ENCODE data around the gene KLHDC7B. TPM values are rescaled to one million over a fixed set of nuclear protein-coding genes. Genes with fewer than 3 reads are reported as not detected.
"Not testable (repeated sequence)": the region's sequence is repeated elsewhere in the genome, so short reads cannot be mapped to it uniquely, and the experiment has no call there.

KLHDC7B gene
- polyA plus RNA-seq, 1 donor: 0.18 TPM

DNA sequence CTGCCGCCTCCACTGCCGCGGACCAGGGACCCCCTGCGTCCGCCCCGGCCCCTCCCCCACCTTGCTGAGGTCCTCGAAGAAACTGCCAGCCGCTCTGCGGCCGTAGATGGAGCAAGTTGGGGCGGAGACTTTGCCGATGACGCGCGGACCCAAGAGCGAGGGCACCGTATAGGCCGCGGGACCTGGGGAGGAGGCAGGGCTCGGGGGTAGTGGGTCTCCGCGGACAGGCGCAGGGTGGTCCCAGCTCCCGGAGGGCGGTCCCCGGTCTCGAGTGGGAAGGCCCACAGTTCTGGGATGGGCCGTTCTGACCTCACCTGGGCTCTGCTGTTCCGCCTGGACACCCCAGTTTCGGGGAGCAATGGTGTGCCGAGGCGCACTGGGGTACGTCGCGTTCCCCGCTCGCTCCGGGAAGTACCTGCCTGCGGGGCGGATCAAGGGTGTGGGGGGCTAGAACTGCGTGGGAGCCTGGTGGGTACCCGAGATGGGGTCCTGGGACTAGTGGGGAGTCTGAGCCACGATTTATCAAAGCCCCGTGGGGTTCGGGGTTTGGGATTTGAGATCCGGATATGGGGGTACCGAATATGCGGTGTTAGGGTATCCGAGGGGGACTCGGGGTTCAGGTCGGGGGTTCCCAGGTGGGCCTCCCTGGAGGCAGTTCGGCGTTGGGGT lies 14.7 kb upstream of the KLHDC7B start:
- peak; percentile 76 to 90 for DNase-seq
- Histone ChIP-seq H3K27ac (ENCODE audit: low read length) (peak overlapping the region; percentile 94), H3K4me1 (ENCODE audit: control insufficient read depth, insufficient read depth, low read length) (peaks cover 32% of the 10 kb centered on the region), H3K27me3 (ENCODE audit: control insufficient read depth, insufficient read depth, low read length) (peaks cover 45% of the 10 kb centered on the region), H3K4me3 (ENCODE audit: low read length) (peak overlapping the region; percentile 60), H3K36me3 (ENCODE audit: control insufficient read depth, insufficient read depth, low read length) (no peaks in the 10 kb centered on the region), H3K9me3 (ENCODE audit: control insufficient read depth, low read depth, low read length) (peaks cover 16% of the 10 kb centered on the region)
- no CpG with 5 or more reads among the region's 53 CpGs for WGBS (ENCODE audit: insufficient coverage, low lambda C conversion rate)

DNA sequence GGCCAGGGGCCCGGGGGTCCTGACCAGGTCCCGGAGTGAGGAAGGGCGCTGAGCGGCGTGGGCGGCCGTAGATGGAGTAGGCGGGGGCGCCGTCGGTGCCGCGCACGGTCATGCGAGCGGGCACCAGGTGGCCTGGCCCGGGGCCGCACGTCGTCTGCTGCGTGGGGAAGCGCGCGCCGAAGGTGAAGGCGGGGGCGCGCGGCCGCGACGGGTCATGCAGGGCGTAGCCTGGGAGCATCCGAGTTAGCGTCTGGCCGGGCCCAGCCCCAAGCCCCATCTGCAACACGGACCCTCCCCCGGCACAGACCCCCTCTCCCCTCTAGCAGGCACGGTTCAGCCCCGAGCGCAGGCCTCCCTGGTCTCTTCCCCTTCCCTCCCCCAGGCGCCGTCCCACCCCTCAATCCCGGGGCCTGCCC lies 14.1 kb upstream of the KLHDC7B start:
- H3K4me1 ChIP-seq (ENCODE audit: control insufficient read depth, insufficient read depth, low read length): peaks cover 30% of the 10 kb centered on the region
- peak in 1 of 2 donors; percentile 69 for DNase-seq
- peaks cover 45% of the 10 kb centered on the region for H3K27me3 ChIP-seq (ENCODE audit: control insufficient read depth, insufficient read depth, low read length)
- H3K27ac ChIP-seq (ENCODE audit: low read length): peak overlapping the region; percentile 94
- peak overlapping the region; percentile 60 for H3K4me3 ChIP-seq (ENCODE audit: low read length)
- H3K9me3 ChIP-seq (ENCODE audit: control insufficient read depth, low read depth, low read length): peaks cover 16% of the 10 kb centered on the region
- no peaks in the 10 kb centered on the region for H3K36me3 ChIP-seq (ENCODE audit: control insufficient read depth, insufficient read depth, low read length)
- no CpG with 5 or more reads among the region's 44 CpGs for WGBS (ENCODE audit: insufficient coverage, low lambda C conversion rate)

DNA sequence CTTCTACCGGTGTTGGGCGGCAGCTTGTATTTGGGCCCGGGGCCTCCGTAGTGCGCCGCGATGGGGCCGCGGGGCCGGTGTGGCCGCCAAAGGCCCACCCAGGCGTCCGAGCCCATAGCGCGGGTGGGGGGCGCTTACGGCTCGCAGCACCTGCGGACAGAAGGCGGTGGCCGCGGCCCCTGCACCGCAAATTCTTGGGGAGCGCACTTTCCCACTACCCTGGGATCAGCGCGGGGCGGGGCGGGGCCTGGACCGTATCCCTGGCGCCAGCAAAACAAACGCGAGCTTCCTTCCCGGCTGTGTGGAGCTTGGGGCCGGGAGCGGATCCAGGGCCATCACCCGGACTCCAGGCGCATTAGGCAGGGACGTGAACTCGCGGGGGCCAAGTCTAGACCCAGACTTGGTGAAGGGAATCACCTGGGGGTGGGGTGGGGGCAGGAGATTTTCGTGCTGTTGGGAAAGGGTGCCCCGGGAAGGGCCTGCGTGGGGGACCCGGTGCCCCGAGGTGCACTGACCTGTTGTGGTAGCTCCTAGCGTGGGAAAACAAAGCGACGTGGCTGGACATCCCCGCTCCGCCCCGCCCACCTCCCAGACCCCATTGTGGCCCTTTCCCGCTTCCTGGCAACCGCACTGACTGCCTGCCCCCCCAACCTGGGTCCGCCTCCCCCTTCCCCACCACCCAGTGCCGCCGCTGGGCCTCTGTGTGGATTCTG lies 13.6 kb upstream of the KLHDC7B start:
- WGBS (ENCODE audit: insufficient coverage, low lambda C conversion rate): no CpG with 5 or more reads among the region's 56 CpGs
- Histone ChIP-seq H3K27me3 (ENCODE audit: control insufficient read depth, insufficient read depth, low read length) (peaks cover 45% of the 10 kb centered on the region), H3K27ac (ENCODE audit: low read length) (peak overlapping the region; percentile 42), H3K36me3 (ENCODE audit: control insufficient read depth, insufficient read depth, low read length) (no peaks in the 10 kb centered on the region), H3K4me1 (ENCODE audit: control insufficient read depth, insufficient read depth, low read length) (peaks cover 27% of the 10 kb centered on the region), H3K9me3 (ENCODE audit: control insufficient read depth, low read depth, low read length) (peaks cover 16% of the 10 kb centered on the region), H3K4me3 (ENCODE audit: low read length) (peak overlapping the region; percentile 60)
- peak in 1 of 2 donors; percentile 77 for DNase-seq

DNA sequence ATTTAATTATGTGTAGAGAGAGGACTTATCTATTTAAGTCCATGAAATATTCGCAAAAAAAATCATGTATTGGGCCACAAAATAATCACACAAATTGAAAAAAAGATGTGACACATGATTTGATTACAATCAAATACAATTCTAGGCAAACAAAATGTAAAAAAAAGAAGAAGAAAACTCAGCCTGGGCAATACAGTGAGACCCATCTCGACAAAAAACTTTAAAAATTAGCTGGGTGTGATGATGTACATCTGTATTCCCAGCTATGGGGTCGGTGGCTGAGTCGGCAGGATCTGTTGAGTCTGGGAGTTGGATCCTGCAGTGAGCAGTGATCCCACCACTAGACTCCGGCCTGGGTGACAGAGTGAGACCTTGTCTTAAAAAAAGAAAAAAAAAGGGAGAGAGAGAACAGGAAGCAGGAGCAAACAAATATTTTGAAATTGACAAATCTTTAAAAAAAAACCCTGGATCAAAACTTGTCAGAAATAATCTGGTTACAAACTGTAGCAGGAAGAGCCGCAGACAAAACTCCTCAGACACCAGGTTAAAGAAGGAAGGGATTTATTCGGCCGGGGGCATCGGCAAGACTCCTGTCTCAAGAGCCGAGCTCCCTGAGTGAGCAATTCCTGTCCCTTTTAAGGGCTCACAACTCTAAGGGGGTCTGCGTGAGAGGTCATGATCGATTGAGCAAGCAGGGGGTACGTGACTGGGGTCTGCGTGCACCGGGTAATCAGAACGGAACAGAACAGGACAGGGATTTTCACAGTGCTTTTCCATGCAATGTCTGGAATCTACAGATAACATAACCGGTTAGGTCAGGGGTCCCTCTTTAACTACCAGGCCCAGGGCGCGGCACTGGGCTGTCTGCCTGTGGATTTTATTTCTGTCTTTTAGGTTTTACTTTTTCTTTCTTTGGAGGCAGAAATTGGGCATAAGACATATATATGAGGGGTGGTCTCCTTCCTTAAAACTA lies 12.6 kb upstream of the KLHDC7B start:
- Histone ChIP-seq H3K27ac (ENCODE audit: low read length) (no peak overlapping the region), H3K4me3 (ENCODE audit: low read length) (no peak overlapping the region), H3K9me3 (ENCODE audit: control insufficient read depth, low read depth, low read length) (peaks cover 16% of the 10 kb centered on the region), H3K36me3 (ENCODE audit: control insufficient read depth, insufficient read depth, low read length) (no peaks in the 10 kb centered on the region), H3K4me1 (ENCODE audit: control insufficient read depth, insufficient read depth, low read length) (peaks cover 27% of the 10 kb centered on the region), H3K27me3 (ENCODE audit: control insufficient read depth, insufficient read depth, low read length) (peaks cover 45% of the 10 kb centered on the region)
- 57% methylated on average over 3 of the region's 19 CpGs for WGBS (ENCODE audit: insufficient coverage, low lambda C conversion rate)
- DNase-seq: no peak

DNA sequence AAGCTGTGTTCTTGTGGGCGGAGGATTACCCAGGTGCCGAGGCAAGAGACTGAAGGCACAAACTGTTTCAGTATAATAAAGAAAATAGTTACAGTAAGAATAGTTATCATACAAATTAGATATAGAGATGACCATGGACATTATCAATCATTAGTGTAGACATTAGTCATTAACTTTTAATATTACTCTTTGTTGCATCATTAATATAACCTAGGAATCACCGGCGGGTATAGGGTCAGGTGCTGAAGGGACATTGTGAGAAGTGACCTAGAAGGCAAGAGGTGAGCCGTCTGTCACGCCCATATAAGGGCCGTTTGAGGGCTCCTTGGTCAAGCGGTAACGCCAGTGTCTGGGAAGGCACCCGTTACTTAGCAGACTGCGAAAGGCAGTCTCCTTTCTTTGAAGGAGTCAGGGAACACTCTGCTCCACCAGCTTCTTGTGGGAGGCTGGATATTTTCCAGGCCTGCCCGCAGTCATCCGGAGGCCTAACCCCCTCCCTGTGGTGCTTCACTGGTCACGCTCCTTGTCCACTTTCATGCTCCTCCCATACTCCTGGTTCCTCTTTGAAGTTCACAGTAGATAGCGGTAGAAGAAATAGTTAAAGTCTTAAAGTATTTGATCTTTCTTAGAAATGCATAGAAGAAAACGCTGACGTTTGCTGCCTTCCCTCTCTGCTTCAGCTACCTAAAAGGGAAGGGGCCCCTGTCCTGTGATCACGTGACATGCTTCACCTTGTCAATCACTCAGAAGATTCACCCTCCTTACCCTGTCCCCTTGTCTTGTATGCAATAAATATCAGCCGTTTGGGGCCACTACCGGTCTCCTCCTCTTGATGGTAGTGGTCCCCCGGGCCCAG lies 11.6 kb upstream of the KLHDC7B start:
- peaks cover 32% of the 10 kb centered on the region for H3K4me1 ChIP-seq (ENCODE audit: control insufficient read depth, insufficient read depth, low read length)

DNA sequence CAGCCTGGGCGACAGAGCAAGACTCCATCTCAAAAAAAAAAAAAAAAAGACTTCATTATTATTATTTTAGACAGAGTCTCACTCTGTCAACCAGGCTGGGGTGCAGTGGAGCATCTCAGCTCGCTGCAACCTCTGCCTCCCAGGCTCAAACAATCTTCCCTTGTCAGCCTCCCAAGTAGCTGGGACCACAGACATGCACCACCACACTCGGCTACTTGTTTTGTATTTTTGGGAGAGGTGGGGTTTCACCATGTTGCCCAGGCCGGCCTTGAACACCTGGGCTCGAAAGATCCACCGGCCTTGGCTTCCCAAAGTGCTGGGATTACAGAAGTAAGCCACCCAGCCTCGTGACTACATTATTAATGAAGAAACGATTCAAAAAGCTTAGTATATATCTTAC lies 10.6 kb upstream of the KLHDC7B start:
- WGBS (ENCODE audit: insufficient coverage, low lambda C conversion rate): 94% methylated on average over 2 of the region's 8 CpGs
- H3K4me3 ChIP-seq (ENCODE audit: low read length): no peak overlapping the region
- peaks cover 35% of the 10 kb centered on the region for H3K4me1 ChIP-seq (ENCODE audit: control insufficient read depth, insufficient read depth, low read length)
- H3K9me3 ChIP-seq (ENCODE audit: control insufficient read depth, low read depth, low read length): peaks cover 8% of the 10 kb centered on the region
- no peaks in the 10 kb centered on the region for H3K36me3 ChIP-seq (ENCODE audit: control insufficient read depth, insufficient read depth, low read length)
- H3K27ac ChIP-seq (ENCODE audit: low read length): no peak overlapping the region
- peaks cover 38% of the 10 kb centered on the region for H3K27me3 ChIP-seq (ENCODE audit: control insufficient read depth, insufficient read depth, low read length)
- DNase-seq: no peak

More for the DNA sequence above, 11.6 kb upstream of the KLHDC7B start:
- not testable (repeated sequence) for DNase-seq; H3K27ac ChIP-seq (ENCODE audit: low read length); H3K4me3 ChIP-seq (ENCODE audit: low read length); H3K36me3 ChIP-seq (ENCODE audit: control insufficient read depth, insufficient read depth, low read length)
- peaks cover 14% of the 10 kb centered on the region for H3K9me3 ChIP-seq (ENCODE audit: control insufficient read depth, low read depth, low read length)
- WGBS (ENCODE audit: insufficient coverage, low lambda C conversion rate): 67% methylated on average over 3 of the region's 21 CpGs
- peaks cover 45% of the 10 kb centered on the region for H3K27me3 ChIP-seq (ENCODE audit: control insufficient read depth, insufficient read depth, low read length)

DNA sequence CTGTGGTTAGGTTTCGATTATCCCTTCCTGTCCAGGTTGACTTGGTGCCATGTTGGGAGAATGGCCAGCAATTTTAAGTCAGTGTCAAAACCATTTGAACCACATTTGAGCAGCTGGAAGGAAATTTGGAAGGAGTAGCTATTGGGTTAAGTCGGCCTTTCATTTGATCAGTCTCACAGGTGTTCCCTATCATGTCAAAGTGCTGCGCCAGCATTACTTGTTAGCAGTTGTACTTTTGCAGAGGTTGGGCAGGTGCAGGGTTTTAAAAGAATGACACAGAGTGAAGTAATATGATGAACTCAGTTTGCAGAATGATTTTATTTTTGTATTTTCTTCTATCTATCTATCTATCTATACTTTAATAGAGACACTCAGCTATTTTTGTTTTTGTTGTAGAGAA lies 9.5 kb upstream of the KLHDC7B start:
- WGBS (ENCODE audit: insufficient coverage, low lambda C conversion rate): no CpG with 5 or more reads among the region's 3 CpGs
- Histone ChIP-seq H3K36me3 (ENCODE audit: control insufficient read depth, insufficient read depth, low read length) (no peaks in the 10 kb centered on the region), H3K9me3 (ENCODE audit: control insufficient read depth, low read depth, low read length) (no peaks in the 10 kb centered on the region), H3K27ac (ENCODE audit: low read length) (no peak overlapping the region), H3K4me1 (ENCODE audit: control insufficient read depth, insufficient read depth, low read length) (peaks cover 26% of the 10 kb centered on the region), H3K27me3 (ENCODE audit: control insufficient read depth, insufficient read depth, low read length) (peaks cover 27% of the 10 kb centered on the region), H3K4me3 (ENCODE audit: low read length) (no peak overlapping the region)
- DNase-seq: no peak

DNA sequence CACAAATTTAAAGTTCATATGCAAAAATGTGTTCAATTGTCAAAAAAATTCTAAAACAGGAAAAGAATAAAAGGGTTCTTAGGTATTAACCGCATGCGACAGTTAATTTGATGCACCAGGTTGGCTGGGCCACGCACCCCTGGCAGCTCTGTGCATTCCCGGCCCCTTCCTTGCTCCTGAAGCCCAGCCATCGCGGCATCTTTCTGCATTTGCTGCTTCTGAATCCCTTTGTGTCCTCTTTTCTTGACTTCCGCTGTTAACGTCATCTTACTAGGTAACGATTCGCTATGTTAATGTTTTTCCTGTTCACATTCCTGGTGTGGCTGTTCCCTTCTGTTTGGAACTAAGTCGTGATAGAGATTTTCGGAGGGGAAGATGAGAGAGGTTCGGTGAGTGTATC lies 7.9 kb upstream of the KLHDC7B start:
- no peak for DNase-seq
- Histone ChIP-seq H3K36me3 (ENCODE audit: control insufficient read depth, insufficient read depth, low read length) (no peaks in the 10 kb centered on the region), H3K27me3 (ENCODE audit: control insufficient read depth, insufficient read depth, low read length) (peaks cover 13% of the 10 kb centered on the region), H3K27ac (ENCODE audit: low read length) (no peak overlapping the region), H3K9me3 (ENCODE audit: control insufficient read depth, low read depth, low read length) (no peaks in the 10 kb centered on the region), H3K4me3 (ENCODE audit: low read length) (no peak overlapping the region), H3K4me1 (ENCODE audit: control insufficient read depth, insufficient read depth, low read length) (peaks cover 14% of the 10 kb centered on the region)
- WGBS (ENCODE audit: insufficient coverage, low lambda C conversion rate): no CpG with 5 or more reads among the region's 13 CpGs

DNA sequence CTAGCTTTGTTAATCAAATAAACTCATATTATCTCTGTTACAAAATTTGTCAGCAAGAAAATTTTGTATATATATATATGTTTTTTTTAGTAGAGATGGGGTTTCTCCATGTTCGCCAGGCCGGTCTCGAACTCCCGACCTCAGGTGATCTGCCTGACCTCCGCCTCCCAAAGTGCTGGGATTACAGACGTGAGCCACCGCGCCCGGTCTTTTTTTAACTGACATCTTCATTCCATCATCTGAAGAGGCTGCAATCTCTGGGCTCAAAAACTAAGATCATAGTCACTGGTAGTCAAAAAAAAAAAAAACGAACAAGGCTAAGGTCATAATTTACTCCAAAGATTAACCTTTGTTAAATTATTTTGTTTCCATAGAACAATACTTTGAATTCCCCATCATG lies 5.3 kb upstream of the KLHDC7B start:
- WGBS (ENCODE audit: insufficient coverage, low lambda C conversion rate): no CpG with 5 or more reads among the region's 10 CpGs
- Histone ChIP-seq H3K9me3 (ENCODE audit: control insufficient read depth, low read depth, low read length) (no peaks in the 10 kb centered on the region), H3K27me3 (ENCODE audit: control insufficient read depth, insufficient read depth, low read length) (peaks cover 19% of the 10 kb centered on the region), H3K36me3 (ENCODE audit: control insufficient read depth, insufficient read depth, low read length) (no peaks in the 10 kb centered on the region), H3K4me1 (ENCODE audit: control insufficient read depth, insufficient read depth, low read length) (peaks cover 14% of the 10 kb centered on the region), H3K4me3 (ENCODE audit: low read length) (no peak overlapping the region), H3K27ac (ENCODE audit: low read length) (peak overlapping the region; percentile 73)
- DNase-seq: no peak
